Measurements from ENCODE around the gene FILIP1. TPM values are rescaled to one million over a fixed set of nuclear protein-coding genes. Genes with fewer than 3 reads are reported as not detected.

FILIP1 gene
- total RNA-seq, 1 donor from 2014 or later, result 0.69 TPM

DNA sequence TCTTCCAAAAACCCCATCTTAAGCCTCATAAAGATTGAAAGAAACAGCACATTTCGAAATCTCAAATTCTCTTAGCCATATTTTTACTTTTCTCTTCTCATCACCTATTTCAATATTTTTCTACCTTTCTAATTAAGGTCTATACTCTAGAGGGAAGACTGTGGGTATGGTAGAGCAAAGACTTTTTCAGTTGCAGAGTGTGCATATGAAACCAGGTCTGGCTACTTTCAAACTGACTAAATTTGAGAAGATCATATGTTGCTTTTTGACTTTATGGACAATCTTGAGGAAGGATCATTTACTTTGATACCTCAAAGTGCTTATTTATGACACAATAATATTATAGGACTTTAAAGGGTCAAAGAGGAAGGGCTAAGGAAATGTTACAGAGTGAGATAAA lies 20.7 kb downstream of the FILIP1 start:
- no peaks in the 10 kb centered on the region for H3K27me3 Mint-ChIP-seq (ENCODE audit: unreplicated experiment)
- peaks cover 2% of the 10 kb centered on the region for H3K4me1 Mint-ChIP-seq (ENCODE audit: low read depth, unreplicated experiment)
- no peak for DNase-seq
- H3K4me3 Mint-ChIP-seq (ENCODE audit: unreplicated experiment), result no peak overlapping the region
- no peak overlapping the region for H3K27ac Mint-ChIP-seq (ENCODE audit: unreplicated experiment)
- no peaks in the 10 kb centered on the region for H3K36me3 Mint-ChIP-seq (ENCODE audit: unreplicated experiment)
- TF ChIP-seq, protein P1, sequence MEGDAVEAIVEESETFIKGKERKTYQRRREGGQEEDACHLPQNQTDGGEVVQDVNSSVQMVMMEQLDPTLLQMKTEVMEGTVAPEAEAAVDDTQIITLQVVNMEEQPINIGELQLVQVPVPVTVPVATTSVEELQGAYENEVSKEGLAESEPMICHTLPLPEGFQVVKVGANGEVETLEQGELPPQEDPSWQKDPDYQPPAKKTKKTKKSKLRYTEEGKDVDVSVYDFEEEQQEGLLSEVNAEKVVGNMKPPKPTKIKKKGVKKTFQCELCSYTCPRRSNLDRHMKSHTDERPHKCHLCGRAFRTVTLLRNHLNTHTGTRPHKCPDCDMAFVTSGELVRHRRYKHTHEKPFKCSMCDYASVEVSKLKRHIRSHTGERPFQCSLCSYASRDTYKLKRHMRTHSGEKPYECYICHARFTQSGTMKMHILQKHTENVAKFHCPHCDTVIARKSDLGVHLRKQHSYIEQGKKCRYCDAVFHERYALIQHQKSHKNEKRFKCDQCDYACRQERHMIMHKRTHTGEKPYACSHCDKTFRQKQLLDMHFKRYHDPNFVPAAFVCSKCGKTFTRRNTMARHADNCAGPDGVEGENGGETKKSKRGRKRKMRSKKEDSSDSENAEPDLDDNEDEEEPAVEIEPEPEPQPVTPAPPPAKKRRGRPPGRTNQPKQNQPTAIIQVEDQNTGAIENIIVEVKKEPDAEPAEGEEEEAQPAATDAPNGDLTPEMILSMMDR (IDR thresholded peaks at IDR 0.05; ENCODE audit: partially characterized antibody, unreplicated experiment), result no peak
- no peaks in the 10 kb centered on the region for H3K9me3 Mint-ChIP-seq (ENCODE audit: unreplicated experiment)

DNA sequence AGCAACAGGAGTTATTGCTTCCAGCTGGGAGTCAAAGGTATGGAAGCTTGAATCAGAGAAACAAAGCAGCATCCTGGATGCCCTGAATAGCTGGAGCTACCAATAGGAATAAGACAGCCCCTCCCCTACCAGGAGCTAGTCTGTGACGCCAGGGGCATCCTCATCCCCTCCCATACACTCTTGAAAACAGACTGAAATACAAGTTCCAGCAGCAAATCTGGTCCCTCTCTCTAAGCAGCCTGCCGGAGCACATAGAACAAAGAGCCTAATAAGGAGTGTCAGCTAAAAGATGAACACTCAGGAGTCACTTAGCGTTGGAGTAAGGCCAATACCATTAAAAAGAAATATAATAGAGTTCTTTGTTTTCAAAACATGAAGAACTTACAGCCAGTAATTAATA lies 25.6 kb downstream of the FILIP1 start:
- Mint-ChIP-seq H3K36me3 (ENCODE audit: unreplicated experiment) (no peaks in the 10 kb centered on the region), H3K9me3 (ENCODE audit: unreplicated experiment) (no peaks in the 10 kb centered on the region), H3K27ac (ENCODE audit: unreplicated experiment) (no peak overlapping the region), H3K4me3 (ENCODE audit: unreplicated experiment) (no peak overlapping the region), H3K4me1 (ENCODE audit: low read depth, unreplicated experiment) (peaks cover 6% of the 10 kb centered on the region), H3K27me3 (ENCODE audit: unreplicated experiment) (peaks cover 1% of the 10 kb centered on the region)
- no peak for DNase-seq
- TF ChIP-seq, protein P1 (IDR thresholded peaks at IDR 0.05; ENCODE audit: partially characterized antibody, unreplicated experiment), result no peak

DNA sequence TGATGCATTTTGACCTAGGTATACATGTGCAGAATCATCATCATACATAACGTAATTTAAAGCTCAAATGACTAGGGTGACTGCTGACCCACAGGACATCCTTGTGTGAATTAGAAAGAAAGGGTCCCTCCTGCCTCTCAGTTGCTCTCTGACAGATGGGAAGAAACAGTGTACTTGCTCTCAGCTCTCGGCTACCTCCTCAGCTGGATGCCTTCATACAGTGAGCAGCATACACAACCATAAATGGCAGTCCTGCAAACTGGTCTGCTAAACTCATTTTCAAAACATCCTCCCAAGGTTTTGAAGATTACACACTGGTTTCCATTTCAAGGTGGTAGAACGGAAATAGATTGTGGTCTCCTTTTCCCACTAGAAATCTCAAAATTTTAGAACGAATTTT lies 26.3 kb downstream of the FILIP1 start:
- Mint-ChIP-seq H3K9me3 (ENCODE audit: unreplicated experiment) (no peaks in the 10 kb centered on the region), H3K27ac (ENCODE audit: unreplicated experiment) (no peak overlapping the region), H3K4me3 (ENCODE audit: unreplicated experiment) (no peak overlapping the region), H3K4me1 (ENCODE audit: low read depth, unreplicated experiment) (peaks cover 6% of the 10 kb centered on the region), H3K36me3 (ENCODE audit: unreplicated experiment) (no peaks in the 10 kb centered on the region), H3K27me3 (ENCODE audit: unreplicated experiment) (peaks cover 1% of the 10 kb centered on the region)
- TF ChIP-seq, protein P1 (IDR thresholded peaks at IDR 0.05; ENCODE audit: partially characterized antibody, unreplicated experiment), result no peak
- DNase-seq, result no peak

DNA sequence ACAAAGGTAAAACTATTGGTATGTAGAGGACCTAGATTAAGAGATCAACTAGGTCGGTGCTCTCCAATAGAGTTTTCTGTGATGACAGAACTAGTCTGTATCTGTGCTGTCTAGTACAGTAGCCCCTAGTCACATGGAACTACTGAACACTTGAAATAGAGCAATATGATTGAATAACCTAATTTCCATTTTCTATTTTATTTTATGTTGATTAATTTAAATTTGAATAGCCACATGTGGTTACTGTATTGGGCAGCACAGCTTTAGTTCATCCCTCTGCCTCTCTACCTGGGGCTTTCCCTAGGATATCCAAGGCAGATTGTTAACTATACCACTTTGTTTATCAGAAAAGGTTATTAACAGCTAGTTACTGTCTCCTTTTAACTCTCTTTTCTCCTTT lies 27.0 kb downstream of the FILIP1 start:
- TF ChIP-seq, protein P1 (IDR thresholded peaks at IDR 0.05; ENCODE audit: partially characterized antibody, unreplicated experiment), result no peak
- Mint-ChIP-seq H3K36me3 (ENCODE audit: unreplicated experiment) (no peaks in the 10 kb centered on the region), H3K9me3 (ENCODE audit: unreplicated experiment) (no peaks in the 10 kb centered on the region), H3K27ac (ENCODE audit: unreplicated experiment) (no peak overlapping the region), H3K4me3 (ENCODE audit: unreplicated experiment) (no peak overlapping the region), H3K27me3 (ENCODE audit: unreplicated experiment) (peaks cover 1% of the 10 kb centered on the region), H3K4me1 (ENCODE audit: low read depth, unreplicated experiment) (peaks cover 6% of the 10 kb centered on the region)
- no peak for DNase-seq

DNA sequence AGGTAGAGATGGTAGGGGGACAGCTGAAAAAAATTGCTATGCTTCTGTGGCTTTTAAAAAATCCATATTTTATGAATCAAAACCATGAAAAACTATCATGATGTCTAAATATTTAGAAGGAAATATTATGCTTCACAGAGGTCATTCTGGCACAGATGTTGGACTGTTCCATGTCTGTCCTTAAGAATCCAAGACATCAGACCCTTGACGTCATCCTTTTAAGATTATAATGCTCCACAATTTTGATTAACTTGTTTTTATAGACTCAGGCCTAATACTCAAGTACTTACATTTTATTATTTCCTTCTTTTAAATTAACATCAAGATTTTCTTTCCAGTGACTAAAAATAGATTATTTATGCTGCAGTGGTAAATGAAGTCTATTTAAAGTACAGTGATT lies 29.7 kb downstream of the FILIP1 start:
- Mint-ChIP-seq H3K9me3 (ENCODE audit: unreplicated experiment) (no peaks in the 10 kb centered on the region), H3K27me3 (ENCODE audit: unreplicated experiment) (peaks cover 1% of the 10 kb centered on the region), H3K4me3 (ENCODE audit: unreplicated experiment) (no peak overlapping the region), H3K36me3 (ENCODE audit: unreplicated experiment) (no peaks in the 10 kb centered on the region), H3K4me1 (ENCODE audit: low read depth, unreplicated experiment) (peaks cover 6% of the 10 kb centered on the region), H3K27ac (ENCODE audit: unreplicated experiment) (no peak overlapping the region)
- TF ChIP-seq, protein P1 (IDR thresholded peaks at IDR 0.05; ENCODE audit: partially characterized antibody, unreplicated experiment), result no peak
- DNase-seq, result no peak

All from glutamatergic neuron (in vitro differentiated cells).